Measurements from ENCODE around the gene SCNN1A. TPM values are rescaled to one million over a fixed set of nuclear protein-coding genes. Genes with fewer than 3 reads are reported as not detected.

The SCNN1A gene
- total and polyA plus RNA-seq, 5 experiments from 2014 or later: 0.06 to 4.7 (median 0.65) TPM

- H3K9me3 Mint-ChIP-seq: no peaks in the 10 kb centered on the region
- peak in 1 of 10 donors; percentile 60 for DNase-seq
- no peaks in the 10 kb centered on the region for H3K36me3 Mint-ChIP-seq
- H3K4me3 Mint-ChIP-seq: peak overlapping the region in 4 of 10 donors; percentile 31 to 77 (median 73)
- H3K27me3 Mint-ChIP-seq: peaks cover 0 to 7% (median 0%) of the 10 kb centered on the region in 5 donors
- POLR2A ChIA-PET: interaction anchor here (0.6 kb wide), 1 partner anchor 33 kb away, joined by 3 read pairs; no protein-coding TSS in a partner anchor
- ATAC-seq: no peak
- peaks cover 26 to 41% (median 36%) of the 10 kb centered on the region in 4 donors for H3K4me1 Mint-ChIP-seq
- H3K27ac Mint-ChIP-seq: peak overlapping the region in 2 of 10 donors; percentile 24 to 85
Observed at GRCh38 chr12:6316921-6317692, 58.3 kb downstream of the SCNN1A start.

- POLR2A ChIA-PET: interaction anchor here (0.6 kb wide), 1 partner anchor 73 kb away, joined by 3 read pairs; no protein-coding TSS in a partner anchor
- no peak overlapping the region for H3K4me3 Mint-ChIP-seq
- no peak for DNase-seq
- H3K27ac Mint-ChIP-seq: peak overlapping the region in 2 of 10 donors; percentile 34 to 79
- H3K27me3 Mint-ChIP-seq: peaks cover 0 to 8% (median 0%) of the 10 kb centered on the region in 5 donors
- ATAC-seq: no peak
- H3K36me3 Mint-ChIP-seq: no peaks in the 10 kb centered on the region
- no peaks in the 10 kb centered on the region for H3K9me3 Mint-ChIP-seq
- H3K4me1 Mint-ChIP-seq: peaks cover 24 to 32% (median 31%) of the 10 kb centered on the region in 4 donors
Observed at GRCh38 chr12:6315704-6316597, 59.4 kb downstream of the SCNN1A start.

DNA sequence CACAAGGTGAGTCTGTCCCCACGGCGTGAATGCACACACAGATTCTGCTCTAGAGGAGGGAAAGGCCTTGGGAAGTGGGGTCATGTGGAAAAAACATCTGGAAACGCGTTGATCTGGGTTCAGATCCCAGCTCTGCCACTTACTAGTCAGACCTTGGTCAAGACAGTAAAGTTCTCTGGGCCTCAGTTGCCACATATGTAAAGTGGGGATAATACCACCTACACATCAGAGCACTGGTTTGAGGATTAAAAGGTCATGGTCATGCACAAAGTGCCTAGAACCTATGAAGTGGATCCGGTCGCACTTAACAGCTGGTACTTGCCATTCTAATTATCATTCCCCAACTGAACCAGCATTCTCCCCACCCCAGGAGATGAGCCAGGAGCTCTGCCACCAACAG is 60.2 kb downstream of the SCNN1A start:
- H3K4me1 Mint-ChIP-seq: peaks cover 24 to 31% (median 26%) of the 10 kb centered on the region in 4 donors
- no peaks in the 10 kb centered on the region for H3K36me3 Mint-ChIP-seq
- H3K27ac Mint-ChIP-seq: no peak overlapping the region
- ATAC-seq: no peak
- no peak overlapping the region for H3K4me3 Mint-ChIP-seq
- H3K9me3 Mint-ChIP-seq: no peaks in the 10 kb centered on the region
- POLR2A ChIA-PET: interaction anchor here (0.5 kb wide), 1 partner anchor 119 kb away, joined by 6 read pairs; no protein-coding TSS in a partner anchor
- peaks cover 0 to 8% (median 0%) of the 10 kb centered on the region in 5 donors for H3K27me3 Mint-ChIP-seq
- DNase-seq: no peak

DNA sequence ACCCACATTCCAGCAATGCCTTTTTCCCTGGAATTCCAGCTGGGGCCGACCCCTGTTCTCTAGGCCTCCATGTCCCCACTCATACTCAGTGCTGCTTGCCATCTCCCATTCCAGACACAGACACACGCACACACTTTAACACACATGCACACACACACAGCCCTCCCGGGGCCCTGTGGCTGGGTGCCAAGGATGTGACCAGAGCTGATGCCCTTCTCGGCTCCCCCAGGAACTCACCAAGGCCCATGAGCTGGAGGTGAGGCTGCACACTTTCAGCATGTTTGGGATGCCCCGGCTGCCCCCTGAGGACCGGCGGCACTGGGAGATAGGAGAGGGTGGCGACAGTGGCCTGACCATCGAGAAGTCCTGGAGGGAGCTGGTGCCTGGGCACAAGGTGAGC is 60.6 kb downstream of the SCNN1A start:
- peaks cover 20 to 27% (median 22%) of the 10 kb centered on the region in 4 donors for H3K4me1 Mint-ChIP-seq
- H3K36me3 Mint-ChIP-seq: no peaks in the 10 kb centered on the region
- ATAC-seq (no peak), DNase-seq (no peak)
- H3K27me3 Mint-ChIP-seq: peaks cover 0 to 7% (median 0%) of the 10 kb centered on the region in 5 donors
- POLR2A ChIA-PET: interaction anchor here (0.5 kb wide), 1 partner anchor 119 kb away, joined by 6 read pairs; no protein-coding TSS in a partner anchor
- peak overlapping the region in 1 of 10 donors; percentile 43 for H3K27ac Mint-ChIP-seq
- H3K4me3 Mint-ChIP-seq: no peak overlapping the region
- H3K9me3 Mint-ChIP-seq: no peaks in the 10 kb centered on the region

GRCh38 chr12:6313326-6313940 is 61.9 kb downstream of the SCNN1A start:
- Mint-ChIP-seq H3K4me3 (no peak overlapping the region), H3K27me3 (peaks cover 2 to 14% (median 7%) of the 10 kb centered on the region in 5 donors), H3K9me3 (no peaks in the 10 kb centered on the region), H3K36me3 (no peaks in the 10 kb centered on the region), H3K27ac (no peak overlapping the region), H3K4me1 (peaks cover 10 to 14% (median 11%) of the 10 kb centered on the region in 4 donors)
- POLR2A ChIA-PET: interaction anchor here (0.6 kb wide), 1 partner anchor 19 kb away, joined by 3 read pairs; no protein-coding TSS in a partner anchor
- ATAC-seq (no peak), DNase-seq (no peak)

GRCh38 chr12:6312529-6313325 is 62.6 kb downstream of the SCNN1A start:
- Mint-ChIP-seq H3K9me3 (no peaks in the 10 kb centered on the region), H3K4me3 (peak overlapping the region in 1 of 10 donors; percentile 4), H3K4me1 (peaks cover 3 to 7% (median 5%) of the 10 kb centered on the region in 4 donors), H3K36me3 (no peaks in the 10 kb centered on the region), H3K27me3 (peaks cover 2 to 14% (median 11%) of the 10 kb centered on the region in 5 donors), H3K27ac (no peak overlapping the region)
- ATAC-seq (peak in 1 of 2 donors; percentile 31), DNase-seq (no peak)
- POLR2A ChIA-PET: no interaction called here

DNA sequence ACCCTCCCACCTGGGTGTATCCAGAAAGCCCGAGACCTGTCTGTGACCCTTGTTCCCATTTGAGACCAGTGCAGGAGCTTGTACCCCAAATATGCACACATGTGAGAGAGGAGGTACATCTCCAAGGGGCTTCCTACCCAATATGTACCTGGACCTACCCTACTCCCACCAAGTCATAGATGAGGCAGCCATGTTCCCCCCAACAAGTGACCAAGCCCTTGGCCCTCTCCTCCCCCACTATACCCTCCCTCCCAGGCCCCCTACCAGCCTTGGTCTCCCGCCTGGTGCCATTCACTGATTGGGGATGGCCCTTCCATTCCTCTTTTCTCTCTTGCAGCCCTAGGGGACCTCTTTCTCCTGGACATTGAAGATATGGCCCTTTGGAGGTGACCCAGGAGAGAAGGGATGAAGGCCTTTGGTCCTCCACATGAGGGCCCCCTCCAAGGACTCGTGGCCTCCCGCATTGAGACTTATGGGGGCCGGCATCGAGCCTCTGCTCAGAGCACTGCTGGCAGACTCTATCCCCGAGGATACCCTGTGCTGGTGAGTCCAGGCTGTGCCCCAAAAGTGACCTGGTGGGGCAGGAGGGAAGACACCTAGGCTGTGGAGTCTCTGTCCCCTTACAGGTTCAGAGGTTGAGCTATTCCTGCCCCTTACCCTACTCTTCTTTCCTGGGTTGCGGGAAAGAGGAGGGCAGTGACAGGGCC is 63.4 kb downstream of the SCNN1A start:
- POLR2A ChIA-PET: no interaction called here
- Mint-ChIP-seq H3K27ac (no peak overlapping the region), H3K4me3 (peak overlapping the region in 3 of 10 donors; percentile 4 to 32 (median 30)), H3K27me3 (peaks cover 2 to 14% (median 11%) of the 10 kb centered on the region in 5 donors), H3K9me3 (no peaks in the 10 kb centered on the region), H3K4me1 (peaks cover 0 to 3% (median 1%) of the 10 kb centered on the region in 4 donors), H3K36me3 (no peaks in the 10 kb centered on the region)
- ATAC-seq (no peak), DNase-seq (no peak)

- H3K9me3 Mint-ChIP-seq: no peaks in the 10 kb centered on the region
- peak overlapping the region in 6 of 10 donors; percentile 28 to 46 (median 43) for H3K4me3 Mint-ChIP-seq
- H3K27me3 Mint-ChIP-seq: peaks cover 2 to 18% (median 11%) of the 10 kb centered on the region in 5 donors
- DNase-seq (no peak), ATAC-seq (peak in 1 of 2 donors; percentile 57)
- H3K27ac Mint-ChIP-seq: no peak overlapping the region
- H3K4me1 Mint-ChIP-seq: peaks cover 0 to 2% (median under 1%) of the 10 kb centered on the region in 4 donors
- POLR2A ChIA-PET: no interaction called here
- no peaks in the 10 kb centered on the region for H3K36me3 Mint-ChIP-seq
Observed at GRCh38 chr12:6310771-6311610, 64.4 kb downstream of the SCNN1A start.

- Mint-ChIP-seq H3K27ac (no peak overlapping the region), H3K4me1 (peaks cover 0 to 2% (median 0%) of the 10 kb centered on the region in 4 donors), H3K9me3 (no peaks in the 10 kb centered on the region), H3K4me3 (no peak overlapping the region), H3K27me3 (peaks cover 3 to 26% (median 13%) of the 10 kb centered on the region in 5 donors), H3K36me3 (no peaks in the 10 kb centered on the region)
- no peak for ATAC-seq
- no peak for DNase-seq
- POLR2A ChIA-PET: no interaction called here
Observed at GRCh38 chr12:6307529-6307928, 67.8 kb downstream of the SCNN1A start.

DNA sequence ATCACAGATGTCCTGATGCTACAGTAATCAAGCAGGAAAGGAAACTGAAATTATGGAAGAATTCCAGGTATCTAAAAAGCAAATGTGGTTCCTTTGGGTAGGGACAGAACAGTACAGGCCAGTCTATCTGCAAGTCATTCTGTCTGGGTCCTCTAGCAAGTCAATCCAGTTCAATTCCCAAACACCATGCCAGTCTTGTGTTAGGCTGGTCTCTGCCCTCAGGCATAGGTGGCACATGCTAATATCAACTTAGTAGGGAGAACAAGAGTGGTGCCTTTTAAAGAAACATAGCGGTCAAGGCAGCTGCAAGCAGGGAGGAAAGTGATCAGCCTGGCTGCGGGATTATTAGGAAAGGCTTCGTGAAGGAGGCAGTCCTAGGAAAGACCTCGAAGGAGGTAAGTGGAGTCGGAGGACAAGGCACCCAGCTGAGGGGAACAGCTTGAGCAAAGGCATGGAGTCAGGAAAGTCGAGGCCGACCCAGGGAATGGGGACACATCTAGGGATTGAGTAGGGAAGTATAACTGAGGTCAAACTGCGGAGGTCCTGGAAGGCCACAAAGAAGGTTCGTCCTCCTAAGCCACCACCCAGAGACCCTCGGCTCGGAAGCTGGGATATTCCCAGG is 68.7 kb downstream of the SCNN1A start:
- POLR2A ChIA-PET: no interaction called here
- peaks cover 3 to 26% (median 13%) of the 10 kb centered on the region in 5 donors for H3K27me3 Mint-ChIP-seq

More for the DNA sequence above, 68.7 kb downstream of the SCNN1A start:
- Mint-ChIP-seq H3K36me3 (no peaks in the 10 kb centered on the region), H3K4me1 (peaks cover 0 to 2% (median 0%) of the 10 kb centered on the region in 4 donors), H3K9me3 (no peaks in the 10 kb centered on the region), H3K4me3 (no peak overlapping the region), H3K27ac (peak overlapping the region in 1 of 10 donors; percentile 70)
- no peak for ATAC-seq
- no peak for DNase-seq
